Stimulated activated CD4-positive, alpha-beta T cell treated with anti-CD3 and anti-CD28 coated beads, Interleukin-2, amount 100 ng/mL, for 4 hours (primary cell): ENCODE data around the gene PPP6R3.
"Not testable (repeated sequence)": the region's sequence is repeated elsewhere in the genome, so short reads cannot be mapped to it uniquely, and the experiment has no call there.

Source experiments
- DNase-seq: peaks from one replicate; pipeline ENCODE4 v3.0.0-alpha.2; 2020; ENCODE audit warnings: low read depth

Gene PPP6R3

DNA sequence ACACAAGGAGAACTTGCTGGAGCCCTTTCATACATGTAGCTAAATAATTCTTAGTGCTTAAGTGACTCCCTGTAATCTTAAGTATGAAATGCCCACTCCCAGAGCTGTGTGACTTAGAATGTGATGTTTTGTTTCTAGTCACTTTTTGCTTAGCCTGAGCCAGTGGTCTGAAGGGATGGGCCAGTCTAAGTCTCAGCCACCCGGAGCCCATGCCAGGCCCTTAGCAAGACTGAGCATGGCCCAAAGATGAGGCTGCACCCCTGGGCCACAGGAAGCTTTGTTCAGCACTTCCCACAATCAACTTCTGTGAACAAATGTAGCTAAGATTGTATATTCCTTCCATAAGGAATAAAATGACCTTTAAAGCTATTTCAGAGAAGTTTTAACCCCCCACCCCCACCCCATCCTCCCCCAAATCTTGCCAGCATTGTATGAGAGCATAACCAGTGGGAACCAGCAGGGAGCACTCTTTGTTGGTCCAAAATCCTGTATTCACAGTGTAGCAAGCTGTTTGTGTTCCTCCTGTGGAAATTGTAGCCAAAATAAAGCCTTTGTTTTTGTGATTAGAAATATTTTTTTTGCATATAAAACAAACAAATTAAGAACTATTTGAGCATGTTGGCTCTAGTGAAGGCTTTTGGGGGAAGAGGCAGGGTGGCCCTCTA, 150.0 kb downstream of the PPP6R3 start:
- DNase-seq: no peak

DNA sequence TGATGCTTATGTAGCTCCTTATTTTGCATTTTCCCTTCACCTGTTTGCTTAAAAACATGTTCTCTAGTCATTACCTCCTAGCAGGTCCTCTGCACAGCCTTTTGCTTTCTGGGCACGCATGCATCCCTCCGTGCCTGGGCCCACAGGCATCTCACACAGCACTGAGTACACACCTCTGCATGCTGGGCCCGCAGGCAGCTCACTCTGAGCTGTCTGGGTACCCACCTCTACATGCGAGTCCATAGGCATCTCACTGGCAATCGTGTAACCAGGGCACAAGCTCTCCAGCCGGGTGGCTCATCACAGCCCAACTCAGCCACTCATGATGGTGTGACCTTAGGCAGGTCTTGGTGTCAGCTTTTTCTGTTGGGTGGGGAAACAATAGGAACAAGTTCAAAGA, 155.1 kb downstream of the PPP6R3 start:
- no peak for DNase-seq

DNA sequence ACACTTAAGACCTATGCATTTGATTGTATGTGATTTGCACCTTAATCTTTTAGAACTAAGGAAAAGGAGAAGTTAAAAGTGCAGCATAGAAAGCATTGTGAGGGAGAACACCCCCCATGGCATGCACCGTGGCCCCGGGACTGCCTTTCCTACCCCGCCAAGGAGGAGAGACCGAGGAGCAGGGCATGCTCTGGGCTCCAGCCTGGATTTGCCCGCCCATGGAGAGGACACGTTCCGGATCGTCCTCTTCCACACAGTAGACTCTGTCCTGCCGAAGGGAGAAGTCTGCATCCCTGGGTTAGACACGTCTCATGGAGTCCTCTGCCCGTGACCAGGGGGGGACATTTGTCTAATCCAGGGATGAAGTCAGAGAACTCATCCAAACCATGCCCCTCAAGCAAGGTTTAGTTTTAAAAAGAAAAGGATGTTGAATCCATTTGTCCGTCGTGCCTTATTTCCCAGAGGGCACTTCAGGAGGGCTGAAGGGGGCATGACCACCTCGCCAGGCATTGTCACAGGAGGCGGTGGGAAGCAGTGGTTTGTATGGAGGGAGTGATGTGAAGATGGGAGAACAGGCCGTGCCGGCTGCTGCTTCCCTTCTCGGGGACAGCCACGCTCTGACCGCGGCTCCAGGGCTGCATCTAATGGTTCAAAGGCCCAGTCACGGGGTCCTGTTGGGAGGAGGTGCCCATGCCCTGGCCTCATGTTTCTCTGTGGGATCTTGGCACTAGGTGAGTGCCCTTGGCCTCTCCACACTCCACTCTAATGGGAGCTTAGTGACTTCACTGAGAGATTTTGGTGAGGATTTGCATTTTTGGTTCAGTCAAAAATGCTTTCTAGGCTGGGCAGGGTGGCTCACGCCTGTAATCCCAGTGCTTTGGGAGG, 157.6 kb downstream of the PPP6R3 start:
- no peak for DNase-seq

DNA sequence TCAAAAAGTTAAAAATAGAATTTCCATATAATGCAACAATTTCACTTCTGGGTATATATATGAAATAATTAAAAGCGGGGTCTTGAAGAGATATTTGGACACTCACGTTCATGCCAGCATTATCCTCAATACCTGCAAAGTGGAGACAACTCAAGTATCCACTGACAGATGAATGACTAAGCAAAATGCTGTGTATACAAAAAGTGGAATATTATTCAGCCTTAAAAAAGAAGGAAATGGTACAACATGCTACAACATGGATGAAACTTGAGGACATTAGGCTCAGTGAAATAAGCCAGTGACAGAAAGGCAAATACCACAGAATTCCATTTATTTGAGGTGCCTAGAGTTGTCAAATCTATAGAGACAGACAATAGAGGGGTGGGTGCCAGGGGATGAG, 161.3 kb downstream of the PPP6R3 start:
- DNase-seq: no peak

DNA sequence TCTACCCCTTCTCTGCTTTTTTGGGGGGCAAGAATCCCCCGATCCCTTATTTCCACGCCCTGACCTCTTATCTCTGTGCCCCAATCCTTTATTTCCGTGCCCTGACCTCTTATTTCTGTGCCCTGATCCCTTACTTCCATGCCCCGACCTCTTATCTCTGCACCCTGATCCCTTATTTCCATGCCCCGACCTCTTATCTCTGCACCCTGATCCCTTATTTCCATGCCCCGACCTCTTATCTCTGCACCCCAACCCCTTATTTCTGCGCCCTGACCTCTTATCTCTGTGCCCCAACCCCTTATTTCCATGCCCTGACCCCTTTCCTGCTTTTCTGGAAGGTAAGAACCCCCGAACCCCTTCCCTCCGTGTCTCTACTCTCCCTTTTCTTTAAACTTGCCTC, 163.2 kb downstream of the PPP6R3 start:
- DNase-seq: not testable (repeated sequence)

DNA sequence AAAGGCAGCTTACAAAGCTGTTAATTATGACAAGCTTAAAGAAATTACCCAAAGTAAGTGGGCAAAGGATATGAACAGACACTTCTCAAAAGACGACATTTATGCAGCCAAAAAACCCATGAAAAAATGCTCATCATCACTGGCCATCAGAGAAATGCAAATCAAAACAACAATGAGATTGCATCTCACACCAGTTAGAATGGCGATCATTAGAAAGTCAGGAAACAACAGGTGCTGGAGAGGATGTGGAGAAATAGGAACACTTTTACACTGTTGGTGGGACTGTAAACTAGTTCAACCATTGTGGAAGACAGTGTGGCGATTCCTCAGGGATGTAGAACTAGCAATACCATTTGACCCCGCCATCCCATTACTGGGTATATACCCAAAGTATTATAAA, 164.5 kb downstream of the PPP6R3 start:
- DNase-seq: not testable (repeated sequence)

DNA sequence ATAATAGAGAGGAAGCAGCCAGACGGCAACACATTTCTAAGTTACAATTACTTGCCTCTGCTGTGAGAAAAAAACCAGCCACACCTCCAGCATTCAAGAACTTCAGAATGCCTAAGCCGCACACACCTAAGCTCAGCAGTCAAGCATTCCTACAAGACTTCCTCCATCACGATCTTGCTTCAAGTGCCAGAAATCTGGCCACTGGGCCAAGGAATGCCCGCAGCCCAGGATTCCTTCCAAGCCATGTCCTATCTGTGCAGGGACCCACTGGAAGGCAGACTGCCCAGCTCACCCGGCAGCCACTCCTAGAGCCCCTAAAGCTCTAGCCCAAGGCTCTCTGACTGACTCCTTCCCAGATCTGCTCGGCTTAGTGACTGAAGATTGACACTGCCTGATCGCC, 165.7 kb downstream of the PPP6R3 start:
- DNase-seq: not testable (repeated sequence)

DNA sequence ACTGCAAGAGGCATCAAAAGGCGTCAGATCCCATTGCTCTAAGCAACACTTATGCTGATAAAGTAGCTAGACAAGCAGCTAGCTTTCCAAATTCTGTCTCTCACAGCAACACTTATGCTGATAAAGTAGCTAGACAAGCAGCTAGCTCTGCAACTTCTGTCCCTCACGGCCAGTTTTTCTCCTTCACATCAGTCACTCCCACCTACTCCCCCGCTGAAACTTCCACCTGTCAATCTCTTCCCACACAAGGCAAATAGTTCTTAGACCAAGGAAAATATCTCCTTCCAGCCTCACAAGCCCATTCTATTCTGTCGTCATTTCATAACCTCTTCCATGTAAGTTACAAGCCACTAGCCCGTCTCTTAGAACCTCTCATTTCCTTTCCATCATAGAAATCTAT, 168.3 kb downstream of the PPP6R3 start:
- not testable (repeated sequence) for DNase-seq

DNA sequence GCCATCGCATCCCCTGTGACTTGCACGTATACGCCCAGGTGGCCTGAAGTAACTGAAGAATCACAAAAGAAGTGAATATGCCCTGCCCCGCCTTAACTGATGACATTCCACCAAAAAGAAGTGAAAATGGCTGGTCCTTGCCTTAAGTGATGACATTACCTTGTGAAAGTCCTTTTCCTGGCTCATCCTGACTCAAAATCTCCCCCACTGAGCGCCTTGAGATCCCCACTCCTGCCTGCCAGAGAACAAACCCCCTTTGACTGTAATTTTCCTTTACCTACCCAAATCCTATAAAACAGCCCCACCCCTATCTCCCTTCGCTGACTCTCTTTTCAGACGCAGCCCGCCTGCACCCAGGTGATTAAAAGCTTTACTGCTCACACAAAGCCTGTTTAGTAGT, 171.8 kb downstream of the PPP6R3 start:
- not testable (repeated sequence) for DNase-seq

DNA sequence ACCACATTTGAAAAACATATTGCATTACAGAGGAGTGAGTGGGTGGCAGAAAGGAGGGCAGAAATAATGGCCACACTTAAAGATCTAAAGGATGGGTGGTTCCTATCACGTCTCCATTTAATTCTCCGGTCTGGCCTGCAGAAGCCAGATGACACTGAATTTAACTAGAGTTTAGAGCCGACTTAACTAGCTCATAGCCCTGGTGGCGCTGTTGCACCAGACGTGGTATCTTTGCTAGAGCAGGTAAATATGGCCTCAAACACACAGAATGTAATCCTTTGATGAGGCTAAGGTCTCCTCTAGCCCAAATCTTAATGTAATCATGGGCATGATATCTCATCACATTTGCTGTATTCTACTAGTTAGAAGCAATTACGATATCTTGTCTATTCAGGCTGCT, 172.2 kb downstream of the PPP6R3 start:
- DNase-seq: no peak

DNA sequence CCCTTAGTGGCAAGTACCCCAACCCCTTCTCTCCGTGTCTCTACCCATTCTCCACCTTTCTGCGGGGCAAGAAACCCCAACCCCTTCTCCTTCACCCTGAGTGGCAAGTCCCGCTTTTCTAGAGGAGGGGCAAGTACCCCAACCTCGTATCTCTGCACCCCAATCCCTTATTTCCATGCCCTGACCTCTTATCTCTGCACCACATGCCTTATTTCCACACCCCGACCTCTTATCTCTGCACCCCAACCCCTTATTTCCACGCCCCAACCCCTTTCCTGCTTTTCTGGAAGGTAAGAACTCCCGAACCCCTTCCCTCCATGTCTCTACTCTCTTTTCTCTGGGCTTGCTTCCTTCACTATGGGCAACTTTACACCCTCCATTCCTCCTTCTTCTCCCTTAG, 174.1 kb downstream of the PPP6R3 start:
- DNase-seq: not testable (repeated sequence)

DNA sequence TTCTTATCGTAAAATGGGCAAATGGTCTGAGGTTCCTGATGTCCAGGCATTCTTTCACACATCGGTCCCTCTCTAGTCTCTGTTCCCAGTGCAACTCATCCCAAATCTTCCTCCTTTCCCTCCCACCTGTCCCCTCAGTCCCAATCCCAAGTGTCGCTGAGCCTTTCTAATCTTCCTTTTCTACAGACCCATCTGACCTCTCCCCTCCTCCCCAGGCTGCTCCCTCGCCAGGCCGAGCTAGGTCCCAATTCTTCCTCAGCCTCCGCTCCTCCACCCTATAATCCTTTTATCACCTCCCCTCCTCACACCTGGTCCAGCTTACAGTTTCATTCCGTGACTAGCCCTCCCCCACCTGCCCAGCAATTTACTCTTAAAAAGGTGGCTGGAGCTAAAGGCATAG, 174.6 kb downstream of the PPP6R3 start:
- not testable (repeated sequence) for DNase-seq

DNA sequence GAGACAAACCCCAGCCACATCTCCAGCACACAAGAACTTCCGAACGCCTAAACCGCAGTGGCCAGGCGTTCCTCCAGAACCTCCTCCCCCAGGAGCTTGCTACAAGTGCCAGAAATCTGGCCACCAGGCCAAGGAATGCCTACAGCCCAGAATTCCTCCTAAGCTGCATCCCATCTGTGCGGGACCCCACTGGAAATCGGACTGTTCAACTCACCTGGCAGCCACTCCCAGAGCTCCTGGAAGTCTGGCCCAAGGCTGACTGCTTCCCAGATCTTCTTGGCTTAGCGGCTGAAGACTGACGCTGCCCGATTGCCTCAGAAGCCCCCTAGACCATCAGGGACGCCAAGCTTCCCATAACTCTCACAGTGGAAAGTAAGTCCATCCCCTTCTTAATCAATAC, 175.3 kb downstream of the PPP6R3 start:
- not testable (repeated sequence) for DNase-seq

DNA sequence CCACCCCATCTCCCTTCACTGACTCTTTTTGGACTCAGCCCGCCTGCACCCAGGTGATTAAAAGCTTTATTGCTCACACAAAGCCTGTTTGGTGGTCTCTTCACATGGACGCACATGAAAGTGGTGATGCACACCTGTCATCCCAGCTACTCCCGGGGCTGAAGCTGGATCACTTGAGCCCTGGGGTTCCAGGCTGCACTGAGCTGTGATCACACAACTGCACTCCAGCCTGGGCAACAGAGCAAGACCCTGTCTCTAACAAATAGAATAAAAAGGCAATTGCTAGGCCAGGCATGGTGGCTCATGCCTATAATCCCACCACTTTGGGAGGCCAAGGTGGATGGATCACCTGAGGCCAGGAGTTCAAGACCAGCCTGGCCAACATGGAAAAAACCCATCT, 178.8 kb downstream of the PPP6R3 start:
- not testable (repeated sequence) for DNase-seq

DNA sequence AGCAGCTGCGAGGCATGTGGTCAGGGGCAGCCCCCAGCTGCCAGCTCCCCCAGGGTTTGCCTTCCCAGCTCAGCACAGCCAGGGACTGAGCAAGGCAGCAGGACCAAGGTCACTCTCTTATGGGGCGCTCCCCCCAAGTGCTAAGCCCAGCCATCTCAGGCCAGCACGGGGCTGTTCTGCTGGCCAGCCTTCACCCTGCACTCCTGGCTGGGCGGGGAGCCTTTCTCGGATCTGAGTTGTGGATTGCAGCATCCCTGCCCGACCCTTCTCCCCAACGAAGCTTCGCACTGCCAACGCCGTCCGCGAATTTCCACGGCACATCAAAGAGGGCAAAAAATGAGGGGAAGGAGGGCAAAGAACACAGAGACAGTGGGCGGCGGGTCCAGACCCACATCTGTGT, 181.3 kb downstream of the PPP6R3 start:
- no peak for DNase-seq

DNA sequence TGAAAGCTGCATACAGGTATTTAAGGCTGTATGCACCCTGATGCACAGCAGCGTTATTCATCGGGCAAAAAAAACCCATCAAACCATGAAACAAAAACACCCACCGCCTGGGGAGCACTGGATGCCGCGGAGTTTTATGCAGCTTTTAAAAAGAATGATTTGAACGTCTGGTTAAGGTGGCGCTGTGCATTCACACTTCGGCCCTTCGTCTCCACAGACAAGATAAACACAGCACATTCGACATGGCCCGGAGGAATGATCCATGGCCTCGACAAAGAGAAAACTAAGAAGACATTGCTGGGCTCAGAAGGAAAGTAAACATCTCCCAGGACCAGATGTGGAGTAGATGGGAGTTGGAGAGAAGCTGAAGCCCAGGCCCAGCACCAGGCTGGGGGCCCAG, 183.0 kb downstream of the PPP6R3 start:
- no peak for DNase-seq

DNA sequence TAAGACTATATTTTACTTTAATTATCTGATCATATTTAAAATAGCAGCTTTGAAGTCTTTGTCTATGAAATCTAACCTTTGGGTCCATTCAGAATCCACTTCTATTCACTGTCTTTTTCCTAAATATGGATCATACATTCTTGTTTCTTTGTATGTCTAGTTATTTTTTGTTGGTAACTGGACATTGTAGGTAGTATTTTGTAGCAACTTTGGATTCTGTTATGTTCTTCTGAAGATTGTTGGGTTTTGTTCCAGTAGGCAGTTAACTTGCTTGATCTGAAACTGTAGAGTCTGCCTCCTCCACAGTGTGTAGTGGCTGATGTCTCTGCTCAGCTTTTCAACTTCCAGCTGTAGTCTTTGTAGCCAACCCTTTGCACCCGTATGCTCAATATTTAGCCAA, 186.3 kb downstream of the PPP6R3 start:
- DNase-seq: no peak

DNA sequence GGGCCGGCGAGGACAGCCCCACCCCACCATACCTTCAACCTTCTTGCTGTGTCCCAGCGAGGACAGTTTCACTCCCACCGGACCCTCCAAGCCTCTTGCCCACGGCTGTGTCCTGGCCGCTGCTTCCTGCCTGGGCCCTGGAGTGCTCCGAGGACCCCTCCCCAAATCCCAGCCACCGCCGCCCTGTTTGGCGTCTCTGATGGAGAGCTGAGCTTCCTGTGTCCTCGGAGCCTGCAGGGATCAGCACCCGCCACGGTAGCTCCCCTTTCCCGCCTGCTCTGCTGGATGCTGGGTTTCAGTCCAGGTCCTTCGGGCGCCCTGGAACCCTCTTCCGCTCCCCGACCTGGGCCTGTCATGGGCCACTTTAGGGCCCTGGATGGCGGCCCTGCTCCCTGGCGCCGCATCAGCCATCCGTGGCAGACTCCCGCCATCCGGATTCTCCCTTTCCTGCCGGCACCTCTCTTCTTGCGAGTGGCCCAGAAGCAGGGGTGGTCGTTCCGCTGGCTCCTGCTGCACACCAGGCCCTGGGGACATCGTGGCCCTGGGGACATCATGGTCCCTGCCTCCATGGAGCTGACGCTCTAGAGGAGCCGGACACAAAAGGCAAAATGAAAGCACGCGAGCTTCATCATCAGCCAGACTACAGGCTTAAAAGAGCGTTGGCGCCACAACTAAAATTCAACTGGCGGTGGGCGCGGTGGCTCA, 189.5 kb downstream of the PPP6R3 start:
- no peak for DNase-seq

DNA sequence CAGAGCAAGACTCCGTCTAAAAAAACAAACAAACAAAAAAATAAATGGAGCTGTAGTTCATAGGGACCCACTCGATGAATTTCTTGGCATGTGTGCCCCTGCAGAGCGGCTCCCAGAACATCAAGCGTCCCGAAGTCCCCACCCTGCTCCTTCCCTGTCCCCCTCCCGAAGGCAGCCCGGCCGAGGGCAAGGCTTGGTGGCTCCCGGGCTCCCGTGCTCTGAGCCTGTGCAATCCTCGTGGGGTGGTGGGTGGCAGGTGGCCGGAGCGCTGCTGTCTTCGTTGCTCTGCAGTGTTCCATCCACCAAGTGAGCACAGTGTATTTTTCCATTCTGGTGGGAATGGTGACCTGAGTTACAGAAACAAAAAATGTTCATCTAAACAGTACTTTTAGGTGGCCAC, 190.2 kb downstream of the PPP6R3 start:
- no peak for DNase-seq

DNA sequence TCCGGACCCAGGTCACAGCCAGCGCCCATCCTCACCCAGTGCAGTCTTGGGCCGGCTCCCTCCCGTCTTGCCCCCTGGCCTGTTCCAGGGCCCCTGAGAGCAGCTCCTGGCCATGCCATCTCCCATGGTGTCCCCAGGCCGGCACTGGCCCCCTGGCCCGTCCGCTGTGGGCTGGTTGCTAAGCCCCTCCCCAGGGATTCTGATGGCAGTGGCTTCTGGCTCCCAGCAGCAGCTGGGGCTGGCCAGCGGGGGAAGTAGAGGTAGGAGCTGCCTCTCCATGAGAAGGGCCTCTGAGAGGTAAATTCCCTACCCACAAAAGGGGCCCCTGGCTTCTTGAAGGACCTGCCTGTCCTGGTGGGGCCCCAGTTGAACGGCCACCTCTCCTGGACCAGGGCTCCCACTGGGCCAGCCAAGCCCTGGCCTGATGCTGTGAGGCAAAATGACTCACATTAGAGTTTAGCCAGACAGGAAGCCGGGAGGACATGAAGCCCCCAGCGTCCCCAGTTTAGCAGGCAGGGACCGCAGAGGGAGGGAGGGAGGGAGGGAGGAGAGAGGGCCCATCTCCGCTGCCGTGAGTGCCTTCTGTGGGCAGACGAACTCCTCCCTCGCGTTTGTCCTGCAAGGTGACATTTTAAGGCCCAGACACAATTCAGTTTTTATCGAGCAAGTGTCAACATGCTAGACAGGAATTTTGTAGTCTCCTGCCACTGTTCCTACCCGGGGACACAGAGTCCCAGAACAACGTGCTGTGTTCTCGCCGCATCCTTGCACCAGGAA, 190.8 kb downstream of the PPP6R3 start:
- DNase-seq: no peak

DNA sequence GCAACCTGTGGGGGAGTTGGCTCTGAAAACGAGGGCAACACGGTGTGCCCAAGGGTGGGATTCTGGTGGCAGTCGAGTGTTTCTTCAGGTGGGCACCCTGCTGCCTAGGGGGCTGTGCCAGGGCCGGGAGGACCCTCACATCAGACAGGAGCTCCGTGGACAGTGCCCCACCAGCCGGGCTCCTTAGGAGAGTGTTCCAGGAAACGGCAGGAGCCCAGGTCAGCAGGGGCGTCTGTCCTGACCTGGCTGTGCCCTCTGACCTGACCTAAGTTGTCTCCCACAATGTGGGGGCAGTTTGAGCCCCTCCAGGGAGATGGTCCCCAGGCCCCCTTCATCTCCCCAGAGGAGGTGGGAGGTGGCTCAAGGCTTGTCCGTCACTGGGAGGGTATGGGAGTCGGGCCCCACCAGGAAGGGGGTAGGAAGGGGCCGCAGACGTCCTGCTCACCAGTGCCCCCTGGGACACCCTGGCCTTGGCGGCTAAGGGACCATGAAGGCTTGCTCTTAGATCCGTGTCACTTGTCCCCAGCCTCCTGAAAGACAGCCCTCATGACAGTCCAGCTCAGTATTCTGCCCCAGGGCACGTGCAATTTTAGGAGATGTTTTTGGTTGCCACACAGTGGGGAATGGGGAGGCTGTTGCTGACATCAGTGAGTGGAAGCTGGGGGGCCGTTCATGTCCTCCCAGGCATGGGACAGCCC, 191.6 kb downstream of the PPP6R3 start:
- no peak for DNase-seq
